Endothelial cell of umbilical vein (primary cell): ENCODE results near the gene GNPTAB. TPM values are rescaled to one million over a fixed set of nuclear protein-coding genes. Genes with fewer than 3 reads are reported as not detected.
"Not testable (repeated sequence)": the region's sequence is repeated elsewhere in the genome, so short reads cannot be mapped to it uniquely, and the experiment has no call there.

Experiments used
- BruUV-seq: library from RNA; stranded (reverse); fragments of 400-500 nt; replicated peaks from 2 replicates; lab custom pipeline; 2021; lab: Mats Ljungman, UMichigan
- CTCF ChIA-PET: fragments of 300-600, 350-600 bp; sonication (Branson Sonifier 250); formaldehyde crosslinking; loops from one replicate; lab custom pipeline; 2021; ENCODE audit warnings: antibody characterized with exemption, inconsistent platforms; lab: Charles Lee
- POLR2A ChIA-PET: fragments of 300-600, 350-600 bp; sonication (Branson Sonifier 250); formaldehyde crosslinking; loops from one replicate; lab custom pipeline; 2021; ENCODE audit warnings: antibody characterized with exemption, inconsistent platforms; lab: Charles Lee
- DNase-seq: peaks from one replicate; pipeline ENCODE4 v3.0.0-alpha.2; 2011; ENCODE audit warnings: low read depth, low spot score
- FAIRE-seq: peaks from 2 replicates; lab custom pipeline; 2011; peaks lifted over from hg19 to GRCh38; lab: Jason Lieb, UNC
- H2AFZ ChIP-seq: 2 replicates; pipeline ENCODE4 v1.6.0; 2012; ENCODE audit warnings: low read depth, low read length, control low read depth, inconsistent platforms
- H3K27ac ChIP-seq: 2 replicates; pipeline ENCODE4 v1.5.1; 2011; ENCODE audit warnings: low read depth, mild to moderate bottlenecking, control low read depth, low read length, moderate library complexity; ENCODE audit not compliant: insufficient read depth
- H3K27me3 ChIP-seq, 2 experiments: 2 replicates each; pipeline versions ENCODE4 v1.6.0 to v1.6.1; 2011; ENCODE audit warnings: low read length in 2 of 2, mixed read lengths in 1 of 2; ENCODE audit not compliant: control insufficient read depth in 2 of 2, insufficient read depth in 2 of 2
- H3K36me3 ChIP-seq, 2 experiments: 2 replicates in 1 of 2; 3 replicates in 1 of 2; pipeline ENCODE4 v1.5.1; 2011; ENCODE audit warnings: low read length in 2 of 2, mild to moderate bottlenecking in 1 of 2, moderate library complexity in 1 of 2; ENCODE audit not compliant: control insufficient read depth in 2 of 2, insufficient read depth in 2 of 2; ENCODE audit errors: extremely low read depth in 1 of 2
- H3K4me1 ChIP-seq: 3 replicates; pipeline ENCODE4 v1.5.1; 2011; ENCODE audit warnings: mild to moderate bottlenecking, low read length; ENCODE audit not compliant: control insufficient read depth, insufficient read depth; ENCODE audit errors: extremely low read depth
- H3K4me2 ChIP-seq: 2 replicates; pipeline ENCODE4 v1.6.1; 2011; ENCODE audit warnings: low read length, control low read depth, mixed read lengths; ENCODE audit not compliant: insufficient read depth
- H3K4me3 ChIP-seq, 3 experiments: fragments of 200-600 bp in 1 of 3; sonication (generic), shearing (Covaris generic) in 1 of 3; replicated peaks in 1 of 3; 2 replicates each; pipeline ENCODE4 v1.5.1; 2011 to 2016; ENCODE audit warnings: control low read depth in 3 of 3, low read length in 3 of 3, mild to moderate bottlenecking in 2 of 3, inconsistent platforms in 1 of 3, low read depth in 1 of 3, moderate library complexity in 1 of 3; ENCODE audit not compliant: insufficient read depth in 1 of 3
- H3K79me2 ChIP-seq: 2 replicates; pipeline ENCODE4 v1.6.0; 2012; ENCODE audit warnings: low read length, inconsistent platforms; ENCODE audit not compliant: control insufficient read depth, insufficient read depth
- H3K9ac ChIP-seq: replicated peaks from 2 replicates; pipeline ENCODE3; 2011; ENCODE audit warnings: low read length, control low read depth; ENCODE audit not compliant: insufficient read depth; ENCODE audit errors: extremely low read depth
- H3K9me1 ChIP-seq: replicated peaks from 3 replicates; pipeline ENCODE4 v1.6.0; 2011; ENCODE audit warnings: mild to moderate bottlenecking, low read length; ENCODE audit not compliant: control insufficient read depth, insufficient read depth; ENCODE audit errors: extremely low read depth
- H3K9me3 ChIP-seq: replicated peaks from 2 replicates; pipeline ENCODE4 v1.5.1; 2012; ENCODE audit warnings: low read length, inconsistent platforms; ENCODE audit not compliant: control insufficient read depth, insufficient read depth
- H4K20me1 ChIP-seq: replicated peaks from 2 replicates; pipeline ENCODE3; 2011; ENCODE audit warnings: mild to moderate bottlenecking, low read length; ENCODE audit not compliant: control insufficient read depth, insufficient read depth; ENCODE audit errors: extremely low read depth
- CTCF ChIP-seq, 2 donors: IDR thresholded peaks; 1 replicate in 1 of 2; 2 replicates in 1 of 2; pipeline ENCODE4 v1.5.1; 2011; ENCODE audit warnings: low read length in 2 of 2, mild to moderate bottlenecking in 2 of 2, moderate library complexity in 2 of 2, control low read depth in 1 of 2, inconsistent platforms in 1 of 2, low read depth in 1 of 2; ENCODE audit not compliant: insufficient read depth in 1 of 2; ENCODE audit errors: extremely low read depth in 1 of 2
- MYC ChIP-seq: IDR thresholded peaks from one replicate; pipeline ENCODE4 v1.6.1; 2011; ENCODE audit warnings: mild to moderate bottlenecking, low read depth, low read length
- dilution Hi-C: fragments of 300-500 bp; cut with MboI; formaldehyde crosslinking; loops from one replicate; pipeline ENCODE4 v1.15.0; 2019; ENCODE audit warnings: low sequenced_read_pairs; ENCODE audit not compliant: extremely low pct_ligation_motif_present
- intact Hi-C: fragments of 100-400 bp; cut with micrococcal nuclease; formaldehyde crosslinking; loops from one replicate; pipeline ENCODE4 v1.10.0; 2022
- polyA plus RNA-seq, 4 experiments: library from polyadenylated mRNA; depleted of rRNA in 3 of 4; stranded (reverse) in 3 of 4; unstranded in 1 of 4; fragments of >200 nt; gene quantifications; 2 replicates each; pipeline versions ENCODE4 v1.2.1 to v1.2.3, GENCODE V29; 2011 to 2012; ENCODE audit warnings: missing spikeins in 1 of 4
- total RNA-seq: library from RNA; stranded (reverse); gene quantifications from 2 replicates; pipeline ENCODE4 v1.2.3, GENCODE V29; 2021
- TF ChIP-seq, protein P1 (sequence below): IDR thresholded peaks from 2 replicates; pipeline ENCODE4 v1.6.1; 2011; ENCODE audit not compliant: insufficient read depth, insufficient read length

GNPTAB gene
- total and polyA plus RNA-seq, 2 donors (not counting 3 experiments of a cell fraction or from before 2014, with no cell fraction given), result 15.6 to 39.5 TPM

GRCh38 chr12:101862245-101862644 is 31.5 kb upstream of the GNPTAB start:
- intact Hi-C loops (no loop called here), dilution Hi-C loops (no loop called here)
- no peak for TF ChIP-seq MYC
- TF ChIP-seq, protein P1, sequence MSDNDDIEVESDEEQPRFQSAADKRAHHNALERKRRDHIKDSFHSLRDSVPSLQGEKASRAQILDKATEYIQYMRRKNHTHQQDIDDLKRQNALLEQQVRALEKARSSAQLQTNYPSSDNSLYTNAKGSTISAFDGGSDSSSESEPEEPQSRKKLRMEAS, result no peak
- TF ChIP-seq CTCF (IDR thresholded peaks at IDR 0.05; ENCODE audit: extremely low read depth in 1 of 2, insufficient read depth in 1 of 2, low read depth in 1 of 2, low read length in 2 of 2), result no peak
- Histone ChIP-seq H3K79me2 (no peaks in the 10 kb centered on the region), H3K9ac (no peak overlapping the region), H3K4me1 (no peaks in the 10 kb centered on the region), H3K27me3 (no peaks in the 10 kb centered on the region), H3K36me3 (no peaks in the 10 kb centered on the region), H4K20me1 (no peaks in the 10 kb centered on the region), H3K9me3 (no peaks in the 10 kb centered on the region), H3K4me3 (no peak overlapping the region), H3K27ac (no peak overlapping the region), H3K9me1 (no peaks in the 10 kb centered on the region), H3K4me2 (no peak overlapping the region), H2AFZ (no peak overlapping the region)
- ChIA-PET POLR2A (no interaction called here), CTCF (interaction anchor here (1.2 kb wide), 1 partner anchor 13 kb away, joined by 4 read pairs; no protein-coding TSS in a partner anchor)
- FAIRE-seq, result no peak
- BruUV-seq, result no TSS peak
- DNase-seq, result no peak

GRCh38 chr12:101861688-101862087 is 30.9 kb upstream of the GNPTAB start:
- H2AFZ ChIP-seq, H3K79me2 ChIP-seq, H3K9me1 ChIP-seq, FAIRE-seq, H3K36me3 ChIP-seq, H3K4me1 ChIP-seq, intact Hi-C loops, BruUV-seq, H4K20me1 ChIP-seq, H3K9ac ChIP-seq, H3K4me2 ChIP-seq, dilution Hi-C loops, H3K27ac ChIP-seq, DNase-seq, POLR2A ChIA-PET, H3K9me3 ChIP-seq, H3K4me3 ChIP-seq, H3K27me3 ChIP-seq: not testable (repeated sequence)
- CTCF ChIA-PET, result interaction anchor here (1.2 kb wide), 1 partner anchor 14 kb away, joined by 4 read pairs; no protein-coding TSS in a partner anchor
